Common myeloid progenitor, CD34-positive (primary cell): ENCODE results near the gene NISCH.

Source experiments
- CTCF ChIA-PET: fragments of 350-600 bp; sonication (Branson Sonifier 250); formaldehyde crosslinking; loops from one replicate; lab custom pipeline; 2021; ENCODE audit warnings: antibody characterized with exemption; lab: Charles Lee
- POLR2A ChIA-PET: fragments of 350-600 bp; sonication (Branson Sonifier 250); formaldehyde crosslinking; loops from one replicate; lab custom pipeline; 2021; ENCODE audit warnings: antibody characterized with exemption; lab: Charles Lee
- DNase-seq, 3 donors: peaks; one replicate each; pipeline versions ENCODE4 v3.0.0 to v3.0.0-alpha.2; 2013
- H3K27ac ChIP-seq, 2 experiments: 1 replicate in 1 of 2; 2 replicates in 1 of 2; pipeline ENCODE4 v1.7.0; 2013; ENCODE audit warnings: inconsistent platforms in 2 of 2, low read length in 2 of 2, mild to moderate bottlenecking in 2 of 2, low read depth in 1 of 2, moderate library complexity in 1 of 2; ENCODE audit not compliant: severe bottlenecking in 2 of 2, insufficient read depth in 1 of 2, poor library complexity in 1 of 2
- H3K27me3 ChIP-seq, 5 experiments: replicated peaks in 2 of 5; 1 replicate in 3 of 5; 2 replicates in 2 of 5; pipeline versions ENCODE4 v1.6.1 to v1.7.0; 2013; ENCODE audit warnings: low read length in 4 of 5, mild to moderate bottlenecking in 2 of 5, moderate library complexity in 2 of 5, inconsistent platforms in 1 of 5; ENCODE audit not compliant: insufficient read depth in 5 of 5, control insufficient read depth in 4 of 5
- H3K36me3 ChIP-seq, 4 experiments: 1 replicate in 2 of 4; 2 replicates in 2 of 4; pipeline versions ENCODE4 v1.6.1 to v1.7.0; 2013; ENCODE audit warnings: low read length in 3 of 4, control low read depth in 1 of 4, mild to moderate bottlenecking in 1 of 4; ENCODE audit not compliant: control insufficient read depth in 4 of 4, insufficient read depth in 4 of 4
- H3K4me1 ChIP-seq, 4 experiments: 1 replicate in 3 of 4; 2 replicates in 1 of 4; pipeline versions ENCODE4 v1.6.1 to v1.7.1; 2013; ENCODE audit warnings: low read length in 3 of 4, mild to moderate bottlenecking in 3 of 4, control low read depth in 1 of 4, inconsistent platforms in 1 of 4, moderate library complexity in 1 of 4; ENCODE audit not compliant: control insufficient read depth in 4 of 4, insufficient read depth in 4 of 4; ENCODE audit errors: control extremely low read depth in 1 of 4
- H3K4me3 ChIP-seq, 7 experiments: 1 replicate in 4 of 7; 2 replicates in 3 of 7; pipeline versions ENCODE4 v1.5.1 to v1.7.0; 2013; ENCODE audit warnings: mild to moderate bottlenecking in 7 of 7, low read length in 6 of 7, moderate library complexity in 6 of 7, inconsistent platforms in 2 of 7, low read depth in 2 of 7, control low read depth in 1 of 7; ENCODE audit not compliant: insufficient read depth in 4 of 7, control insufficient read depth in 1 of 7; ENCODE audit errors: extremely low read depth in 1 of 7
- H3K9me3 ChIP-seq, 5 experiments: 1 replicate in 4 of 5; 2 replicates in 1 of 5; pipeline versions ENCODE4 v1.6.1 to v1.7.1; 2013; ENCODE audit warnings: low read length in 4 of 5, mild to moderate bottlenecking in 2 of 5, inconsistent platforms in 1 of 5, low read depth in 1 of 5, moderate library complexity in 1 of 5; ENCODE audit not compliant: control insufficient read depth in 4 of 5, insufficient read depth in 2 of 5; ENCODE audit errors: control extremely low read depth in 1 of 5
- WGBS: methylation state at CpG from one replicate; pipeline ENCODE4 v1.1.5; 2013; ENCODE audit not compliant: insufficient coverage; 5-methylcytosine and 5-hydroxymethylcytosine counted together

The NISCH gene

DNA sequence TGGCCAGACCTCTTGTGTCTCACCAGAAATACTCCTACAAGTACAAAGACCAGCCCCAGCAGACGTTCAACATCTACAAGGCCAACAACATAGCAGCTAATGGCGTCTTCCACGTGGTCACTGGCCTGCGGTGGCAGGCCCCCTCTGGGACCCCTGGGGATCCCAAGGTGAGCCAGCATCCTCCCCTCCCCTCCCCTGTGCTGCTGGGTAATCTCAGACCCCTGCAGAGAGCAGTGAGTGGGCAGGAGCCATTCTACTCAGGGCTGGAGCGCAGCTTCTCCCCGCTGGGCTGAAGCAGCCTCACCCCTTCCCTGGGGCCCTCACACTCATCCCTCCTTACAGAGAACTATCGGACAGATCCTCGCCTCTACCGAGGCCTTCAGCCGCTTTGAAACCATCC, 49.6 kb downstream of the NISCH start:
- POLR2A ChIA-PET, result no interaction called here
- no peaks in the 10 kb centered on the region for H3K9me3 ChIP-seq
- peaks cover 0 to 93% (median under 1%) of the 10 kb centered on the region in 4 experiments for H3K36me3 ChIP-seq
- 100% methylated on average over 9 of the region's 10 CpGs for WGBS
- no peak overlapping the region for H3K4me3 ChIP-seq
- no peaks in the 10 kb centered on the region for H3K27me3 ChIP-seq
- H3K27ac ChIP-seq, result no peak overlapping the region
- peaks cover 0 to 16% (median 10%) of the 10 kb centered on the region in 4 experiments for H3K4me1 ChIP-seq
- CTCF ChIA-PET, result interaction anchor here (1.3 kb wide), 1 partner anchor 22 kb away, joined by 3 read pairs; no protein-coding TSS in a partner anchor
- no peak for DNase-seq

DNA sequence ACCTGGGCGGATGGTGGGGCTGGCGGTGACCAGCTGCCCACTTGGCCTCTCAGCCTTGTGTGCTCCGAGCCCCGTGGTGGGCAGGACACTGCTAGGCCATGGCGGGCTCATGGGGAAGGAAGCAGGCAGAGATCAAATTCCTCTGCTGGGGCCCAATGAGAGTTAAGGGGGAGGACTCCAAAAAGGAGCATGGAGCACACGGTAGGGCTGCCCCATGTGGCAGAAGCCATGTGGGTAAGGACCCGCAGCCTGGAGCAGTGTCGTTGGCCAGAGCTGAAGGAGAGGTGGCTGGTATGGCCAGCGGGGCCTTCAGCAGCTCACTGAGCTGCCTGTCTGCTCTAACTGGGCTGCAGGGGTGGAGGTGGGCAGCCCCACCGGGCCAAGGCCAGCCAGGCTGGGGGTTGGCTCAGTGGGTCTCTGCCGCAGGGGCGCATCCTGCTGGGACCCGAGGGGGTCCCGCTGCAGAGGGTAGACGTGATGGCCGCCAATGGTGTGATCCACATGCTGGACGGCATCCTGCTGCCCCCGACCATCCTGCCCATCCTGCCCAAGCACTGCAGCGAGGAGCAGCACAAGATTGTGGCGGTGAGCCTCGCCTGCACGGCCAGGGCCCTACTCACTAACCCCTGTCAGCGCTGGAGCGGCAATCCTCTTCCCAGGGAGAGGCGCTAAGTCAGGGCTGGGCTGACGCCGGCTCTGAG, 51.0 kb downstream of the NISCH start:
- Histone ChIP-seq H3K9me3 (no peaks in the 10 kb centered on the region), H3K4me3 (no peak overlapping the region), H3K36me3 (peaks cover 0 to 96% (median under 1%) of the 10 kb centered on the region in 4 experiments), H3K27ac (no peak overlapping the region), H3K4me1 (peaks cover 0 to 3% (median 0%) of the 10 kb centered on the region in 4 experiments), H3K27me3 (no peaks in the 10 kb centered on the region)
- POLR2A ChIA-PET, result no interaction called here
- no peak for DNase-seq
- 92% methylated on average over 25 of the region's 27 CpGs for WGBS
- CTCF ChIA-PET, result no interaction called here

DNA sequence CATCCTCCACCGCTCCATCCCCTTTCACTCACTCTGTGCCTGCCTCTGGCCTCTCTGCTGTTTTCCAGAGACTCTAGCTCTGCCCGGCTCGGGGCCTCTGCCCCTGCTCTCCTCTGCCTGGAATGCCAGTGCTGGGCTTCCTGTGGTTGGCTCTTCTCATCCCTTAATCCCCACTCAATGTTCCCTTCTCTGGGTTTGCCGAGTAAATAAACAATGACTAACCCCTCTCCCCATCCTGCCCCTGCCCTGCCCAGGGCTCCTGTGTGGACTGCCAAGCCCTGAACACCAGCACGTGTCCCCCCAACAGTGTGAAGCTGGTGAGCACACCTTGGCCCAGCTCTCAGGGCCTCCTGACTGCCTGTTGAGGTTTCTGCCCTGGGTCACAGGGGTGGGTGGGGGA, 52.0 kb downstream of the NISCH start:
- H3K9me3 ChIP-seq, result no peaks in the 10 kb centered on the region
- POLR2A ChIA-PET, result no interaction called here
- CTCF ChIA-PET, result no interaction called here
- H3K4me1 ChIP-seq, result no peaks in the 10 kb centered on the region
- H3K4me3 ChIP-seq, result no peak overlapping the region
- H3K27ac ChIP-seq, result no peak overlapping the region
- no peak for DNase-seq
- peaks cover 0 to 96% (median under 1%) of the 10 kb centered on the region in 4 experiments for H3K36me3 ChIP-seq
- WGBS, result 95% methylated on average over 4 of the region's 5 CpGs
- H3K27me3 ChIP-seq, result no peaks in the 10 kb centered on the region

DNA sequence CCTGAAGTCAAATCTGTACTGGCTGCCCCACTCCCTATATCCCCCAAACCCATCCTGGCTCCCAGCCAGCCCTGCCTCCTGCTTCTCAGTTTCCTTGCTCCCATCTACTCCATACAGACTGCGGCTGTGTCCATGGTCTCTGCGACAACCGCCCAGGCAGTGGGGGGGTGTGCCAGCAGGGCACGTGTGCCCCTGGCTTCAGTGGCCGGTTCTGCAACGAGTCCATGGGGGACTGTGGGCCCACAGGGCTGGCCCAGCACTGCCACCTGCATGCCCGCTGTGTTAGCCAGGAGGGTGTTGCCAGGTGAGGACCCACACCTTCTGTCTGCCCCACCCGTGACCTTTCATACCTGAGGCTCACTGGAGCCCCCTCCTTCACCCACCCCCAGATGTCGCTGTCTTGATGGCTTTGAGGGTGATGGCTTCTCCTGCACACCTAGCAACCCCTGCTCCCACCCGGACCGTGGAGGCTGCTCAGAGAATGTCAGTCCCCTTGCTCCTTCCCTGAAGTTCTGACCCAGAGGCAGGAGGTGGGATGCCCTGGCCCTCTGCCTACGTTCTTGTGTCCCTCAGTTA, 54.4 kb downstream of the NISCH start:
- H3K9me3 ChIP-seq, result no peaks in the 10 kb centered on the region
- peaks cover 0 to 96% (median 0%) of the 10 kb centered on the region in 4 experiments for H3K36me3 ChIP-seq
- H3K4me3 ChIP-seq, result no peak overlapping the region
- no peaks in the 10 kb centered on the region for H3K4me1 ChIP-seq
- H3K27me3 ChIP-seq, result no peaks in the 10 kb centered on the region
- ChIA-PET CTCF (interaction anchor here (1.6 kb wide), 1 partner anchor 27 kb away, joined by 4 read pairs; no protein-coding TSS in a partner anchor), POLR2A (no interaction called here)
- no peak for DNase-seq
- H3K27ac ChIP-seq, result no peak overlapping the region
- WGBS, result 96% methylated on average over 8 of the region's 12 CpGs

DNA sequence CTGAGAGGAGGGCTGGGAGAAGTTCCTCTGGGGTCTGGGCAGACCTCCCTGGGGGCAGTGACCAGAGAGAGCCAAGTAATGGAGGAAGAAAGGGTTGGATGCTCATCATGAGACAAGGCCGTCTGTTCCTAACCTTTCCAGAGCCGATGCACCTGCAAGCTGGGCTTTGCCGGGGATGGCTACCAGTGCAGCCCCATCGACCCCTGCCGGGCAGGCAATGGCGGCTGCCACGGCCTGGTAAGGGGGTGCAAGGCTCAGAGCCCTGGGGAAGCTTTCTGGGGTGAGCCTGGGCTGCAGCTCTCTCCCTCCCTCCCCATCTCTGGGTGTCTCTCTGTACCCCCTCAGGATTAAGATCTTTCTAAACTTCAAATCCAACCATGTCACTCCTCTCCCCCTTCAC, 56.1 kb downstream of the NISCH start:
- Histone ChIP-seq H3K4me1 (no peaks in the 10 kb centered on the region), H3K27me3 (no peaks in the 10 kb centered on the region), H3K4me3 (no peak overlapping the region), H3K36me3 (peaks cover 0 to 96% (median 0%) of the 10 kb centered on the region in 4 experiments), H3K9me3 (no peaks in the 10 kb centered on the region), H3K27ac (no peak overlapping the region)
- POLR2A ChIA-PET, result interaction anchor here (1.2 kb wide), 1 partner anchor 16 kb away, joined by 5 read pairs; no protein-coding TSS in a partner anchor
- CTCF ChIA-PET, result interaction anchor here (1.3 to 1.6 kb wide), 2 partner anchors 29 to 40 kb away, joined by 4 read pairs; no protein-coding TSS in a partner anchor
- DNase-seq, result no peak
- 98% methylated on average over 6 of the region's 7 CpGs for WGBS

DNA sequence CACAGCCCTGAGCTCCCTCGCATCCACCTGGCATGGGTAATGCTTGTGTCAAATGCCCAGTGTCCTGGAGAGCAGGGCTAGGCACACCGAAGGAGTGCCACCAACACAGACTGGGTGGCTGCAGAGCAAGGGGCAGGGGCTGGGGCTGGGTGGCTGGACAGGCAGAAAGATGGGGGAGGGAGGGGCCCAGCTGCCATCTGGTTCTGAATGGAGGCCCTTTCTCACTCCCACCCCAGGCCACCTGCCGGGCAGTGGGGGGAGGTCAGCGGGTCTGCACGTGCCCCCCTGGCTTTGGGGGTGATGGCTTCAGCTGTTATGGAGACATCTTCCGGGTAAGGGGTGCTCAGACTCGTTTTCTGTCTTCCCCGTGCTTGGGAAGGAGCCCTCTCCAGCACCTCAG, 56.7 kb downstream of the NISCH start:
- no peak for DNase-seq
- peaks cover 0 to 97% (median 0%) of the 10 kb centered on the region in 4 experiments for H3K36me3 ChIP-seq
- ChIA-PET POLR2A (no interaction called here), CTCF (interaction anchor here (1.3 kb wide), 1 partner anchor 40 kb away, joined by 4 read pairs; no protein-coding TSS in a partner anchor)
- H3K9me3 ChIP-seq, result no peaks in the 10 kb centered on the region
- H3K27me3 ChIP-seq, result no peaks in the 10 kb centered on the region
- no peak overlapping the region for H3K27ac ChIP-seq
- H3K4me3 ChIP-seq, result no peak overlapping the region
- WGBS, result 94% methylated on average over 6 of the region's 8 CpGs
- no peaks in the 10 kb centered on the region for H3K4me1 ChIP-seq

DNA sequence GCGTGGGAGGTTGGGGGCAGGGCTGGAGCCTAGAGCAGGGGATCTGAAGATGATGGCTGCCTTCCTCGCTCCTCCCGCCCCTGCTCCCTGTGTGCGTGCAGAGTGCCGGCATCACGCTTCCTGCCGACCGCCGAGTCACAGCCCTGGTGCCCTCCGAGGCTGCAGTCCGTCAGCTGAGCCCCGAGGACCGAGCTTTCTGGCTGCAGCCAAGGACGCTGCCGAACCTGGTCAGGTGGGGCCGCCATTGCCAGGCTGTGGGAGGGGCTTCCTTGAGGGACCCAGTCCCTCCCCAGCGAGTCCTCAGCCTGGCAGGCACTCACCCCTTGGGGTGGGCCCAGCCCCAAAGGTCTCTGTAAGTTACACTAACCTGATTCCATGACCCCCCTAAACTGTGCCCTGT, 57.3 kb downstream of the NISCH start:
- Histone ChIP-seq H3K36me3 (peaks cover 0 to 97% (median 0%) of the 10 kb centered on the region in 4 experiments), H3K27me3 (no peaks in the 10 kb centered on the region), H3K4me1 (no peaks in the 10 kb centered on the region), H3K4me3 (no peak overlapping the region), H3K27ac (no peak overlapping the region), H3K9me3 (no peaks in the 10 kb centered on the region)
- DNase-seq, result no peak
- WGBS, result 98% methylated on average over 13 of the region's 17 CpGs
- ChIA-PET CTCF (interaction anchor here (1.3 kb wide), 1 partner anchor 41 kb away, joined by 4 read pairs; no protein-coding TSS in a partner anchor), POLR2A (no interaction called here)
